Body of pancreas (tissue), 4 donors: ENCODE measurements around the gene RNF157.

ENCODE experiments used
- POLR2A ChIP-seq, 3 donors: fragments of 450-650 bp; IDR thresholded peaks; one replicate each; pipeline ENCODE4 v1.6.1; 2016; ENCODE audit warnings: antibody characterized with exemption in 3 of 3, mild to moderate bottlenecking in 2 of 3
- TF ChIP-seq, protein P1 (sequence below), 7 experiments: fragments of 450-650 bp in 4 of 7; fragments of 200-600 bp in 3 of 7; sonication (generic) in 3 of 7; IDR thresholded peaks; one replicate each; pipeline ENCODE4 v1.5.1; 2016 to 2019; ENCODE audit warnings: antibody characterized with exemption in 7 of 7

DNA sequence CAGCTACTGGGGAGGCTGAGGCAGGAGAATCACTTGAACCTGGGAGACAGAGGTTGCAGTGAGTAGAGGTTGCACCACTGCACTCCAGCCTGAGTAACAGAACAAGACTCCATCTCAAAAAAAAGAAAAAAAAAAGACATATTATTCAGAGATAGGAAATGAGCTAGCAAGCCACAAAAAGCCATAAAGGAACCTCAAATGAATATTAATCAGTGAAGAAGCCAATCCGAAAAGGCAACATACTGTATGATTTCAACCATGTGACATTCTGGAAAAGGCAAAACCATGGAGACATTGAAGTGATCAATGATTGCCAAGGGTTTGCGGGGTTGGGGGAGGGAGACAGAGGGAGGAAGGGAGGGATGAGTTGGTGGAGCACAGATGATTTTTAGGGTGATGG lies 128.3 kb downstream of the RNF157 start:
- TF ChIP-seq, protein P1, sequence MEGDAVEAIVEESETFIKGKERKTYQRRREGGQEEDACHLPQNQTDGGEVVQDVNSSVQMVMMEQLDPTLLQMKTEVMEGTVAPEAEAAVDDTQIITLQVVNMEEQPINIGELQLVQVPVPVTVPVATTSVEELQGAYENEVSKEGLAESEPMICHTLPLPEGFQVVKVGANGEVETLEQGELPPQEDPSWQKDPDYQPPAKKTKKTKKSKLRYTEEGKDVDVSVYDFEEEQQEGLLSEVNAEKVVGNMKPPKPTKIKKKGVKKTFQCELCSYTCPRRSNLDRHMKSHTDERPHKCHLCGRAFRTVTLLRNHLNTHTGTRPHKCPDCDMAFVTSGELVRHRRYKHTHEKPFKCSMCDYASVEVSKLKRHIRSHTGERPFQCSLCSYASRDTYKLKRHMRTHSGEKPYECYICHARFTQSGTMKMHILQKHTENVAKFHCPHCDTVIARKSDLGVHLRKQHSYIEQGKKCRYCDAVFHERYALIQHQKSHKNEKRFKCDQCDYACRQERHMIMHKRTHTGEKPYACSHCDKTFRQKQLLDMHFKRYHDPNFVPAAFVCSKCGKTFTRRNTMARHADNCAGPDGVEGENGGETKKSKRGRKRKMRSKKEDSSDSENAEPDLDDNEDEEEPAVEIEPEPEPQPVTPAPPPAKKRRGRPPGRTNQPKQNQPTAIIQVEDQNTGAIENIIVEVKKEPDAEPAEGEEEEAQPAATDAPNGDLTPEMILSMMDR (IDR thresholded peaks at IDR 0.05), result no peak
- TF ChIP-seq POLR2A (IDR thresholded peaks at IDR 0.05), result no peak
